ENCODE data around the gene ASIC1.

The ASIC1 gene

DNA sequence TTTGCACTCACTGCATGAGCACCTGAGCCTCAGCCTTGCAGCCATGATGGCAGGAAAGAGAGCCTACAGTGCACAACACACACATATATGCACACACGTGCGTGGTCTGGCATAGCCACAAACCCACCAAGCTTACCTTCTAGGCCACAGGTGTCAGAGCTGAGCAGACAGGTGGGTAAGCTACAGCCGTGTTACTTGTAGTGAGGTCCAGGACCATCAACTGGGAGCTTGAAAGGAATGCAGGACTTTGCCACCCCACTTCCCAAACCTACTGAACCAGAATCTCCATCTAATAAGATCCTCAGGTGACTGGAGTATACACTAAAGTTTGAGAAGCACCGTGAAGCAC lies 2.7 kb downstream of the ASIC1 start:
- no peak for DNase-seq (ENCODE audit: low read depth in 2 of 3, low spot score in 1 of 3)

DNA sequence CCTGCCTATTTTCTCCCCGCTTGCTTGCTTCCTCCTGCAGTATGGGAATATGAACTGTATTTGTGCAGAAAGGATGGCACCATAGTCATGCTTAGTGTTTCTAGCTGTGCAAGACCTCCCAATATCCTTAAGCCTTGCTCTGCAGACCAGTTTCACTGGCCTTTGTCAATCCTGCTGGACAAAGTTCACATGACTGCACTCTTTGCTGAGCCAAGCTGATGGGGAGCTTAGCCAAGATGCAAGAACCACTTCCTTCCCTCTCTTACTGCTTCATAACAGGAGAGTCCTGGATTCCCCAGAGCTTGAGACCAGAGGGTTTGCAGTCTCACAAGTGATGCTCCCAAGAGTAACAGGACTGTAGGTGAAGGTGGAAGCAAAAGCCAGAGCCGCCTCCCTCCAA lies 3.8 kb downstream of the ASIC1 start:
- no peak for DNase-seq (ENCODE audit: low read depth in 2 of 3, low spot score in 1 of 3)

DNA sequence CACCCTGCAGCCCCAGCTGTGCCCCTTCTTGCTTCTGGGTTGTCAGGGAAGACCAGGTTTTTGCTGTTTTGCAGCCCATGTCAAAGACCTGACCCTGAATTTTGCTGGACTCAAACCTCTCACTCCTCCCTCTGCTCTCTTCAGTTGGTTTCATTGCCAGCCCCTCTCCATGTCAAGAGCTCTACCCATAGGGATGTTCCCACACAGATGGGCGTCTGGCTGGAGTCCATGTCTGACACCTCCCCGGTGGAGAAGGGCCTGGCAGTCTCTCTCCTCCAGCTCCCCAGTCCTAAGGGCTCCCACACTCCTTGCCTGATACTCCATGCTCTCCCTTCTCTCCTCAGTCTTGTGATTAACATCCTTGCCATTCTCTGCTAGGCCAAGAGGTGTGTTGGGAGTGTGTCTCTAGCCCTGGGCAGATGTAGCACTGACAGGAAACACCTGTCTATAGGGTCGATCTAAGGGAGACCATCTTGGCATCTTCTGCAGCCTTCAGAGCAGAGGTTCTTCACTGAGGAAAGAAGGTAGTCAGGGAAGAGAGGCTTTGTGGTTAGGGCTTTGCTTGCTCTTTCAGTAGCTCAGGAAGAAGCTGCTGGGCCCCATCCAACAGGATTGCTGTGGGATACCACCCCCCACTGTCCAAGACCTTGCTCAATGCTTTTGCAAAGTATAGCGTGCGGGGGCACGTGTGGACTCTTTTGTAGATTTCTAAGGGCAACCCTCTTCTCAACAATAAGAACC lies 4.7 kb downstream of the ASIC1 start:
- DNase-seq (ENCODE audit: low read depth in 2 of 3, low spot score in 1 of 3), result no peak

GRCh38 chr12:50062728-50063460 lies 5.5 kb downstream of the ASIC1 start:
- no peak for DNase-seq (ENCODE audit: low read depth in 2 of 3, low spot score in 1 of 3)

DNA sequence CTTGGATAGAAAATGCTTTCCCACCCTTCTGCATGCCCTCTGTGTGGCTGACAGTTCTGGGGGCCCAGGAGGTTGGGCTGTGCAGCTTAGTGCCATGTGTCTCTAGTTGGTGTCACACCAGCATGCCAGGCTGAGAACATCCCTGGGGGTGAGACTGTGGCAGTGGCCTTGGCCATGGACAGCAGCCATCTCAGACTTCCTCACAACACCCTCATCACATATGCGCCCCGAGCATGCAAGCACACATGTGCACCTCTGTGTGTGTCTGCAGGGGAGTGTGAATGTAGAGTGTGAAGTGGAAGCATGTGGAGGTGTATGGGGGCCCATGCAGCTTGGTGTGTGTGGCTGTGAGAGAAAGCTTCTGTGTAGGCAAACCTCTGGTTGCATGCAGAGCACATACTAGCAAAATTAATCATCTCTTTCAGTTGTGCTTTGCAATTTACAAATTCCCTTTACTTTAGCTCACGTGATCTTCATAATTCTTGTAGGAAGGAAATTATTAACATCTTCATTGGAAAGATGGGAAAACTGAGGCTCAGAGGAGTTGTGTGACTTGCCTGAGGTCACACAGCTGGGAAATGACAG lies 8.4 kb downstream of the ASIC1 start:
- no peak for DNase-seq (ENCODE audit: low read depth in 2 of 3, low spot score in 1 of 3)

DNA sequence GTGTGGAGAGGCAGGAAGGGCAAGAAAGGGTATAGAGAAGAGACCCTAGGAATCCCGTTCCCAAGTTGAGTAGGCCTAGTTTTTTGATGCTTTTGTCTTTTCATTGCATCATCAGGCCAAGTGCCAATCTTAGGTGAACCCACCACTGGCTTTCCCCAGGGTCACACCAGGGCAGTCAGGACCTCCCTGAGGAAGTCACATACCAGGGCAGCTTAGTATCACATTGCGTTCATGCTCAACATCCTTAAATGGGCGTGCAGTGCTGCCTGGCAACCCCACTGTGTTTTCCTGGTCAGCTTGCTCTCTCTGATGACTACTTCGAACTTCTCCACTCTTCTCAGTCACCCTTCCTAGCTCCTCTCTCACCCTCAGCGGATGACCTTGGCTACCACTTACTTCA lies 9.0 kb downstream of the ASIC1 start:
- no peak for DNase-seq (ENCODE audit: low read depth in 2 of 3, low spot score in 1 of 3)

GRCh38 chr12:50069069-50069468 lies 11.7 kb downstream of the ASIC1 start:
- no peak for DNase-seq (ENCODE audit: low read depth in 2 of 3, low spot score in 1 of 3)

DNA sequence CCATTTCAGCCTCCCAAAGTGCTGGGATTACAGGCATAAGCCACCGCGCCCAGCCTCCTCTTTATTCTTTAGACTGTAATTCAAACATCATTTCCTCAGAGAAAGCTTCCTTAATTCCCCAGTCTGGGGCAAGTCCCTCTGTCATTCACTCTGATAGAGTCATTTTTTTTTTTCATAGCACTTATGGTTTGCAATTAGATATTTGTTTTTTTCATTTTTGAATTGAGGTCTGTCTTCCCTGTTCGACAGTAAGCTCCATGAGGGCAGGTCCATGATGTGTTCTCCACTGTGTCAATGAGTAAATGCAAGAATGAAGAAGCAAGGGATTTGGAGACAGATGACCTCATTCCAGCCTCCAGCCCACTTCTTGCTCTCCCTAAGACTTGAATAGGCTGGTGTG lies 12.1 kb downstream of the ASIC1 start:
- DNase-seq (ENCODE audit: low read depth in 2 of 3, low spot score in 1 of 3), result no peak

DNA sequence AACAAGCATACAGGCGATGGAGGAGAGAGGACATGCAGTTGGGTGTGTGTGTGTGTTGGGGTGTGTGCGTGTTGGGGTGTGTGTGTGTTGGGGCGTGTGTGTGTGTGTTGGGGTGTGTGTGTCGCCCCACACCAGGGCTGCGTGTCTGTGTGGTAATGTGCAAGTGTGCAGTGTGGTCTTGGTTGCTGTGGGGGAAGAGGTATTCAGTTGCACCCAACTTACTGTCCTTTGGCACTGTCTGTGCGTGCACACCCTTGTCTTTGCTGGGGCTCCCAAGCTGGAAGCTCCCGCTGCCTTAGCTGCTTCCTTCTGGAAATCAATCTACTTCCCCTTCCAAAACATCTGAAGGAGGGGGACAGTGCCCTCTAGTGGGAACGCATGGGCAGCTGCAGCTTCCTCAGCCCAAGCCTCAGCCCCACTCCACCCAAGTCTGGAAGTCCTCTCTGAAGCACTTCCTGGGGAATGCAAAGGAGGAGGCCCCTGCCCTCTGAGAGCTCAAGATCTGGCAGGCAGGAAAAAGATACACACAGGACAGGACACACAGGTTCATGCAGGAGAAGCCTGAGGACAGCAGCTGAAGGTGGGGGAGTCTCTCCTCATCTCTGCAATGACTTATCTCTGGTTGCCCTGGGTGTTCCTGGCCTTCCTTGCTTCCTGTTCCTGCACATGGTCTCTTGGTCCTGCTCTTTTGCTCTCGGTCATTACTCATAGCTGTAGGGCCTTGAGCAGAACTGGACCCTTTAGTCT lies 13.1 kb downstream of the ASIC1 start:
- DNase-seq (ENCODE audit: low read depth in 2 of 3, low spot score in 1 of 3), result peak; percentile 34 to 71 (median 56)

GRCh38 chr12:50072198-50072907 lies 15.0 kb downstream of the ASIC1 start:
- DNase-seq (ENCODE audit: low read depth in 2 of 3, low spot score in 1 of 3), result no peak

DNA sequence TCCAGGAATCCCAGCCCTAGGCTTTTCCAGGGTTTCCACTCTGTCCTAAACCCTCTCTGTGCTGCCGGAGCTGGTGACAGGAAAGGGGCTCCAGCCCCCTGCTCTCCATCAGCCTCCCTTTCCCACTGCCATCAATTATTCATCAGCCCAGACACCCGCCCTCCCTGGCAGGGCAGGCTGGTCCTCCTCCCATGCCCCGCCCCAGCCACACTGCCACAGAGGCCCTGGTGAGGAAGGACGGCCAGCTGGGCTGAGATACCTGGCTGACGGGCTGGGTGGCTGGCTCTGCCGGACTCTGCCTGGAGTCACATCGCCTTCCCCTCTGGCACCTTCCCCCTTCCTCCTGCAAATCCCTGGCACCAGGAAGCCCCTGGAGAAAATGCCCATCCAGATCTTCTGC lies 15.8 kb downstream of the ASIC1 start:
- no peak for DNase-seq (ENCODE audit: low read depth in 2 of 3, low spot score in 1 of 3)

- no peak for DNase-seq (ENCODE audit: low read depth in 2 of 3, low spot score in 1 of 3)
These were observed 16.3 kb downstream of the ASIC1 start for GRCh38 chr12:50073712-50074111.

GRCh38 chr12:50074936-50075807 lies 17.8 kb downstream of the ASIC1 start:
- peak; percentile 58 to 85 (median 76) for DNase-seq (ENCODE audit: low read depth in 2 of 3, low spot score in 1 of 3)

GRCh38 chr12:50075808-50076170 lies 18.4 kb downstream of the ASIC1 start:
- no peak for DNase-seq (ENCODE audit: low read depth in 2 of 3, low spot score in 1 of 3)

DNA sequence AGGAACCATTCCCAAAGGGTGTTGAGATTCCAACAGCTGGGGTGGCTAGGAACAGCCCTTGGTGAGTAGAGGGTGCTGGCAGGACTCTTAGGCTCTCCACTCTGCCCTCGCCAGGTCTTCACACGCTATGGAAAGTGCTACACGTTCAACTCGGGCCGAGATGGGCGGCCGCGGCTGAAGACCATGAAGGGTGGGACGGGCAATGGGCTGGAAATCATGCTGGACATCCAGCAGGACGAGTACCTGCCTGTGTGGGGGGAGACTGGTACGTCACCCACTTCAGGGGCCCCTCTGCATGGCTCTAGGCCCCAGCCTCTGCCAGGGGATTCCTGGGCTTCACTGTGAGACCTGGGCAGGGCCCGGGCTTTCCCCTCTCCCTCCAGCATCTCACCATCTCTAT lies 19.7 kb downstream of the ASIC1 start:
- no peak for DNase-seq (ENCODE audit: low read depth in 2 of 3, low spot score in 1 of 3)

- DNase-seq (ENCODE audit: low read depth in 2 of 3, low spot score in 1 of 3), result no peak
These were observed 20.9 kb downstream of the ASIC1 start for GRCh38 chr12:50078281-50078680.

GRCh38 chr12:50079771-50080170 lies 22.4 kb downstream of the ASIC1 start:
- DNase-seq (ENCODE audit: low read depth in 2 of 3, low spot score in 1 of 3), result no peak

DNA sequence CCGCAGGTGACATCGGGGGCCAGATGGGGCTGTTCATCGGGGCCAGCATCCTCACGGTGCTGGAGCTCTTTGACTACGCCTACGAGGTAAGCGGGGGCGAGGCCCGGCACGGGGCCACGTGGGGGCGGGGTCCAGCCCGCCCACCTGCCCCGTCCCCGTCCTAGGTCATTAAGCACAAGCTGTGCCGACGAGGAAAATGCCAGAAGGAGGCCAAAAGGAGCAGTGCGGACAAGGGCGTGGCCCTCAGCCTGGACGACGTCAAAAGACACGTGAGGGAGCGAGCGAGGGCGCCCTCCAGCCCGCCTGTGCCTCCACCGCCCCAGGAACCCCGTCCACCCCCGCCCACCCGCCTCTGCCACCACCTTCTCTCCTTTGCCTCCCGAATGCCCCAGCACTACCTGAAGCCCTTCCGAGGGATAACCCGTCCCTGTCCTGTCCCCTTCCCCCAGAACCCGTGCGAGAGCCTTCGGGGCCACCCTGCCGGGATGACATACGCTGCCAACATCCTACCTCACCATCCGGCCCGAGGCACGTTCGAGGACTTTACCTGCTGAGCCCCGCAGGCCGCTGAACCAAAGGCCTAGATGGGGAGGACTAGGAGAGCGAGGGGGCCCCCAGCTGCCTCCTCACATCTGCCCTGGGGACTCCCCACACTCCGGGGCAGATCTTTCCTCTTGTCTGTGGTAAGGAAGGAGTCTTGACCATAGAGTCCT lies 23.9 kb downstream of the ASIC1 start:
- no peak for DNase-seq (ENCODE audit: low read depth in 2 of 3, low spot score in 1 of 3)

DNA sequence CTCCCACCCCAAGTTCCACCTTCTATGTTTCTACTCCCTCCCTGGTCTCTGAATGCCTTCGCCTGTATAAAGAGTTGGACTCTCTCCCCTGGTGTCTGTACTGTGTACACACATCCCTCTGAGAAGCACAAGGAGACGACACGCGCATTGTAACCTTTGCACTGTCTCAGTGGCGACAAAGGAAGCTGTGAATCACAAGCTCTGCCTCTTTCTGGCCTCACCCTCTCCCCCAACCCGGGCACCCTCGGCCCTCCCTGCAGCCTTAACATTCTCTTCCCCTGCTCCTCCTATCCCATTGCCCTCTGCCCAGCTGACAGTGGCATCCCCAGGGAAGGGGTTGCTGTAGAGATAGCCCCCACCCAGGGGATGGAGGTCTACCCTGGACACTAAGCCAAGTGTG lies 25.2 kb downstream of the ASIC1 start:
- DNase-seq (ENCODE audit: low read depth in 2 of 3, low spot score in 1 of 3), result no peak

DNA sequence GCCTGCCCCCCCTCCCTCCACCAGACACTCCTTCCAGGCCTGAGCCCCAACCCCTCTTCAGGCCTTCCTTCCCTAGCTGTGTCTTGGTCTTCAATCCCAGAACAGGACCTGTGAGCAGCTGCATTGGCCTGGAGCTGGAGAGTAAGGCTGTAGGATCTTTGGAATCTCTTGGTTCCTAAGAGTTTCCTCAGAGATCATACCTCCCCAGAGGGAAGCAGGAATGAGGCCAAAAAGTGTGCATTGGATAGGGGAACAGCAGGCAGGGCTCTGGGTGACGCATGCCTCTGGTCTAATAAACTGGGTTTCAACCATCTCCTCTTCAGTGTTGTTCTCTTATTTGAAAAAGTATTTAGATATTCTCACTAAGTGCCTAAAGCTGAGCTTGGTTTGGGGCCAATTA lies 25.9 kb downstream of the ASIC1 start:
- DNase-seq (ENCODE audit: low read depth in 2 of 3, low spot score in 1 of 3), result no peak
